Large intestine (tissue), 3 donors: ENCODE results near the gene HSD17B14. TPM values are rescaled to one million over a fixed set of nuclear protein-coding genes. Genes with fewer than 3 reads are reported as not detected.

Source experiments
- DNase-seq, 2 donors: peaks; one replicate each; pipeline versions ENCODE4 v3.0.0 to v3.0.0-alpha.2; 2013
- H3K27ac ChIP-seq: one replicate; pipeline ENCODE4 v1.5.1; 2013; ENCODE audit warnings: low read length
- H3K27me3 ChIP-seq: 2 replicates; pipeline ENCODE4 v1.6.1; 2013; ENCODE audit warnings: low read length; ENCODE audit not compliant: control insufficient read depth, insufficient read depth
- H3K36me3 ChIP-seq: 2 replicates; pipeline ENCODE4 v1.6.1; 2013; ENCODE audit warnings: low read length; ENCODE audit not compliant: control insufficient read depth, insufficient read depth
- H3K4me1 ChIP-seq: one replicate; pipeline ENCODE4 v1.6.1; 2013; ENCODE audit warnings: low read length; ENCODE audit not compliant: control insufficient read depth, insufficient read depth
- H3K4me3 ChIP-seq: one replicate; pipeline ENCODE4 v1.5.1; 2013; ENCODE audit warnings: low read length
- H3K9me3 ChIP-seq: one replicate; pipeline ENCODE4 v1.6.1; 2013; ENCODE audit warnings: mild to moderate bottlenecking, low read depth, low read length, moderate library complexity; ENCODE audit not compliant: control insufficient read depth
- WGBS: methylation state at CpG from one replicate; pipeline ENCODE4 v1.1.5; 2013; ENCODE audit warnings: low lambda C conversion rate; ENCODE audit not compliant: insufficient coverage; 5-methylcytosine and 5-hydroxymethylcytosine counted together
- polyA plus RNA-seq: library from polyadenylated mRNA; unstranded; fragments of 120-200 nt; gene quantifications from one replicate; pipeline ENCODE4 v1.2.1, GENCODE V29; 2013

Gene HSD17B14
- polyA plus RNA-seq, 1 donor = 78.1 TPM

DNA sequence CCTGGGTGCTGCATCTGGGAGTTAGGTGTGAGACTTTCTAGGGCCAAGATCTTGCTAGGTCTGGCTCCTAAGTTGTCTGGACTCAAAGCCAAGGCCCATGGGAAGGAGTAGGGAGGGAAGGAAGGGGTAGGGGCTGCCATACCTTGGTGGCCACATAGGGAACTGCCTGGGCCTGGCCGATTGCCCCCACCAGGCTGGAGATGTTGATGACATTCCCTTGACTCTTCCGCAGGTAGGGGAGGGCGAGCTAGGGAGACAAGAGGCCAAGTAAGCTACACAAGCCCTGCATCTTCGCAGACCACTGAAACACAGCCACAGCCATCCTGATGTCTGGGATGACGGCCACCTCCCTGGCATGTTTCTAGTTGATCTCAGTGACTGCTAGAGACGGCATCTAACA, 21.4 kb downstream of the HSD17B14 start:
- H3K36me3 ChIP-seq = peaks cover 2% of the 10 kb centered on the region
- no CpG with 5 or more reads among the region's 6 CpGs for WGBS
- H3K4me3 ChIP-seq = no peak overlapping the region
- no peaks in the 10 kb centered on the region for H3K27me3 ChIP-seq
- DNase-seq = no peak
- H3K9me3 ChIP-seq = no peaks in the 10 kb centered on the region
- peaks cover 13% of the 10 kb centered on the region for H3K4me1 ChIP-seq
- no peak overlapping the region for H3K27ac ChIP-seq

DNA sequence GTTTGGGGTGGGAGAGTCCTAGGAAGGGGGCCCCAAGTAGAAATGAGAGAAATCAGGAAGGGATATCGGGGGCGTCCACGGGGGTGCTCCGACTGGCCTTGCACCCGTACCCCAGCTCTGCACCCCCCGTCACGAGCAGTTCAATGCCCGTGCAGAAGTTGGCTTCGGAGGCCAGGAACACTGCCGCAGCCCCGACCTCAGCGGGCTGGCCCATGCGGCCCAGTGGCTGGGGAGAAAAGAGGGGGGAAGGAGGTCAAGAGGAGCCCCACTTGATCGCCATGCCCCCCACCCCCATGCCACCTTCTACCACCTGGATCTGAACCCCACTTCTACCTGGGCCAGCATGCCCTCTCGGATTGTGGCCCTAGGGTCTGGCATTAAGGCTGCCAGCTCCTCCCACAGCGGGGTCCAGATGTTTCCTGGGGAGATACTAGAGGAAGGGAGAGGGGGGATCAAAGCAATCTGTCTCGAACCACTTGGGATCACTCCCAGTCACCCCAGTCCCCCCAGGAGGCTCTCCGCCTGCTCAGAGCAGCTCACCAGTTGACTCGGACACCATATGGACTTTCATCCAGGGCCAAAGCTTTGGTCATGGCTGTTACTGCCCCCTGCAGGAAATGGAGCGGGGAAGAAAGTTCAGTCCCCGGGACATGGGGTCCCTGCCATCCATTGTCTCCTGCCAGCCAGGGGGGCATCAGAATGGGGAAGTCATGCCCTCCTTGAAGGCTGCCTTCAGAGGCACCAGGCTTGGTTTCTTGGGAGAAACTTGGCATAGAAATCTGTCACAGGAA, 23.0 kb downstream of the HSD17B14 start:
- DNase-seq = no peak
- Histone ChIP-seq H3K4me3 (no peak overlapping the region), H3K27ac (peak overlapping the region; percentile 92), H3K4me1 (peaks cover 29% of the 10 kb centered on the region), H3K36me3 (peaks cover 2% of the 10 kb centered on the region), H3K9me3 (no peaks in the 10 kb centered on the region), H3K27me3 (no peaks in the 10 kb centered on the region)
- WGBS = no CpG with 5 or more reads among the region's 21 CpGs

DNA sequence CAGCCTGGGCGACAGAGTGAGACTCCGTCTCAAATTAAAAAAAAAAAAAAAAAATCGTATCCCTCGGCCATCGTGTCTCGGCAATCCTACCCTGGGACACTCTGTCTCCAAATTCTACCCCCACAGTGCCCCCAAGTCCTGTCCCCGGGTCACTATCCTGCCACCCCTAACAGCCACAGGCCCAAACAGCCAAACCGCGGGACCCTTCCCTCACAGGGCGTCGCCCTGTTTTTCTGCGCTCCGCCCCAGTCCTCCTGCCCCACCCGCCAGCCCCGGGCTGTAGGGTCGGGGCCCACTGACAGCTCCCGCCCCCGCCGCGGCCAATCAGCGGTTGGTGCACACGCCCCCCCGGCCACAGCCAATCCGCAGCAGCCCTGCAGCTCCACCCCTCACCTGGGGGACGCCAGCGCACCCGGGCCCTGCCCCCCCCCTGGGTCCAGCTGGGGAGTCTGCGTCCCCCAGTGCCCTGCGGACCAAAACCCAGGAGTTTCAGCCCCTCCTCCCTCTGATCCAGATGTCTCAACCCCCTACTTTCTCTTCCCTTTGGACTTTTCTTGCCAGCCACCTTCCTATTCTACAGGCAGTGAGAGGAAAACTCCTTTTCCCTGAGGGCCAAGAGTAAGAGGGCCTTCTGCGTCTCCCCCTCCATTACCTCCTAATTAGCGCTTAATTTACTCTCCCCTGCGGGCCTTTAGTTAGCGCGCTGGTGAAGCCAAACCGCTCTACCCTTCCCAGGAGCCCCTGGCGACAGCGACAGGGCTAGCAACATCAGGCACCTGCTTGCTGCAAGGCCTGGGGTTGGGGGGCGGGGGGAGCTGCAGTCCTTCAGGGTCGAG, 24.0 kb downstream of the HSD17B14 start:
- no peaks in the 10 kb centered on the region for H3K9me3 ChIP-seq
- DNase-seq = peak; percentile 84 to 93
- peak overlapping the region; percentile 92 for H3K27ac ChIP-seq
- H3K4me3 ChIP-seq = peak overlapping the region; percentile 79
- peaks cover 36% of the 10 kb centered on the region for H3K4me1 ChIP-seq
- H3K27me3 ChIP-seq = no peaks in the 10 kb centered on the region
- WGBS = no CpG with 5 or more reads among the region's 39 CpGs
- peaks cover 2% of the 10 kb centered on the region for H3K36me3 ChIP-seq

DNA sequence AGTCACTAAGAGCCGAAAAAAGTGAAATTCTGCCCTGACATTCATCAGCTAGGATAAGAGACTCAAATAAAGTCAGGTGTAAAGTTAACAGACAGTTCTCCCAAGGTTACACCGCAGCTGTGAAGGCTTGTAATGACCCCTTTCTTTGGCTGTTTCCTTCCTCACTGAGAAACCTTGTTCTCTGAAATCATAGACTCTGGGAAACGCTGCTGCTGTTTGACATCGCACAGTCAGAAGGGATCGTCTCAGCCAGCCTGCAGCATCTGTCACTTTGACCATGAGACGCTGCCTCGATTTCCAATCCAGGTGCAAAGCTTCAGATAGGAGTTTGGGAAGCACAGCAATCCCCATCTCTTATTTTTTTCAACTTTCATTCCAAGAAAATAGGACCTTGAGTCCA, 26.1 kb downstream of the HSD17B14 start:
- Histone ChIP-seq H3K4me3 (peak overlapping the region; percentile 79), H3K36me3 (peaks cover 5% of the 10 kb centered on the region), H3K4me1 (peaks cover 45% of the 10 kb centered on the region), H3K27ac (peak overlapping the region; percentile 92), H3K9me3 (no peaks in the 10 kb centered on the region), H3K27me3 (no peaks in the 10 kb centered on the region)
- peak in 1 of 2 donors; percentile 40 for DNase-seq
- no CpG with 5 or more reads among the region's 7 CpGs for WGBS

- H3K4me1 ChIP-seq = peaks cover 45% of the 10 kb centered on the region
- DNase-seq = peak; percentile 50 to 63
- peak overlapping the region; percentile 88 for H3K27ac ChIP-seq
Measured at GRCh38 chr19:48807590-48808308, 28.5 kb downstream of the HSD17B14 start.

GRCh38 chr19:48806818-48807589, 29.3 kb downstream of the HSD17B14 start:
- Histone ChIP-seq H3K36me3 (peaks cover 9% of the 10 kb centered on the region), H3K4me3 (peak overlapping the region; percentile 48), H3K9me3 (no peaks in the 10 kb centered on the region), H3K27ac (peak overlapping the region; percentile 88), H3K4me1 (peaks cover 40% of the 10 kb centered on the region), H3K27me3 (no peaks in the 10 kb centered on the region)
- peak; percentile 89 to 95 for DNase-seq
- no CpG with 5 or more reads among the region's 17 CpGs for WGBS

More at GRCh38 chr19:48807590-48808308, 28.5 kb downstream of the HSD17B14 start:
- H3K27me3 ChIP-seq = no peaks in the 10 kb centered on the region
- H3K4me3 ChIP-seq = peak overlapping the region; percentile 48
- peaks cover 7% of the 10 kb centered on the region for H3K36me3 ChIP-seq
- whole genome bisulfite sequencing = no CpG with 5 or more reads among the region's 13 CpGs
- H3K9me3 ChIP-seq = no peaks in the 10 kb centered on the region

- Histone ChIP-seq H3K27ac (peak overlapping the region; percentile 88), H3K4me3 (no peak overlapping the region)
Measured at GRCh38 chr19:48806518-48806817, 29.8 kb downstream of the HSD17B14 start.

GRCh38 chr19:48805452-48805851, 30.8 kb downstream of the HSD17B14 start:
- Histone ChIP-seq H3K36me3 (peaks cover 9% of the 10 kb centered on the region), H3K4me1 (peaks cover 38% of the 10 kb centered on the region), H3K4me3 (no peak overlapping the region), H3K27ac (no peak overlapping the region), H3K27me3 (no peaks in the 10 kb centered on the region), H3K9me3 (no peaks in the 10 kb centered on the region)
- DNase-seq = no peak
- WGBS = no CpG with 5 or more reads among the region's 15 CpGs

More at GRCh38 chr19:48806518-48806817, 29.8 kb downstream of the HSD17B14 start:
- H3K4me1 ChIP-seq = peaks cover 40% of the 10 kb centered on the region
- DNase-seq = no peak
- WGBS = no CpG with 5 or more reads among the region's 5 CpGs
- H3K36me3 ChIP-seq = peaks cover 9% of the 10 kb centered on the region
- no peaks in the 10 kb centered on the region for H3K27me3 ChIP-seq
- no peaks in the 10 kb centered on the region for H3K9me3 ChIP-seq

- no CpG with 5 or more reads among the region's 8 CpGs for WGBS
- no peak overlapping the region for H3K27ac ChIP-seq
- DNase-seq = no peak
- no peak overlapping the region for H3K4me3 ChIP-seq
- H3K4me1 ChIP-seq = peaks cover 31% of the 10 kb centered on the region
- no peaks in the 10 kb centered on the region for H3K27me3 ChIP-seq
- H3K9me3 ChIP-seq = no peaks in the 10 kb centered on the region
- peaks cover 10% of the 10 kb centered on the region for H3K36me3 ChIP-seq
Measured at GRCh38 chr19:48804496-48804895, 31.8 kb downstream of the HSD17B14 start.
